Measurements from ENCODE around the gene CELF2.

CELF2 gene

GRCh38 chr10:11206676-11207559 is 189.2 kb downstream of the CELF2 start (continued):
- no peak for TF ChIP-seq YY1 (tag by site-specific recombination; IDR thresholded peaks at IDR 0.05)
- no peak for TF ChIP-seq FEZF1 (tag by site-specific recombination; IDR thresholded peaks at IDR 0.05)
- no peak for TF ChIP-seq ZNF76 (tag by site-specific recombination; IDR thresholded peaks at IDR 0.05; ENCODE audit: borderline replicate concordance, low read depth)
- TF ChIP-seq ZNF404 (tag by site-specific recombination; IDR thresholded peaks at IDR 0.05), result no peak
- no peak for TF ChIP-seq SCRT1 (tag by site-specific recombination; IDR thresholded peaks at IDR 0.05; ENCODE audit: borderline replicate concordance)
- no peak for TF ChIP-seq MYNN (tag by site-specific recombination; IDR thresholded peaks at IDR 0.05; ENCODE audit: borderline replicate concordance)

GRCh38 chr10:11207560-11207844 is 189.8 kb downstream of the CELF2 start:
- TF ChIP-seq ZBTB49 (tag by site-specific recombination; IDR thresholded peaks at IDR 0.05; ENCODE audit: low read depth) (no peak), ZNF133 (tag by site-specific recombination; IDR thresholded peaks at IDR 0.05) (0 out of 2 replicates have a peak, but pooled peaks have one; percentile 41), ZNF704 (tag by site-specific recombination; IDR thresholded peaks at IDR 0.05) (no peak), ZNF747 (tag by site-specific recombination; IDR thresholded peaks at IDR 0.05) (no peak)
- H3K4me1 ChIP-seq (ENCODE audit: control insufficient read depth, insufficient read depth, low read length), result no peaks in the 10 kb centered on the region
- ChIA-PET POLR2A (interaction anchor here (0.6 kb wide), 1 partner anchor 51 kb away, joined by 5 read pairs; no protein-coding TSS in a partner anchor), CTCF (interaction anchor here (0.6 kb wide), 2 partner anchors 82 to 1430 kb away, joined by 3 to 4 read pairs; no protein-coding TSS in a partner anchor)
- no peak overlapping the region for H3K4me3 ChIP-seq (ENCODE audit: low read depth, low read length)
- no peaks in the 10 kb centered on the region for H3K9me3 ChIP-seq (ENCODE audit: control insufficient read depth, insufficient read depth, low read depth, low read length)
- H3K27ac ChIP-seq (ENCODE audit: extremely low read depth, low read depth, low read length), result no peak overlapping the region
- H3K36me3 ChIP-seq (ENCODE audit: control insufficient read depth in 2 of 2, insufficient read depth in 1 of 2, low read length in 2 of 2), result no peaks in the 10 kb centered on the region

GRCh38 chr10:11208243-11208642 is 190.6 kb downstream of the CELF2 start:
- no peak for TF ChIP-seq ZSCAN16 (tag by site-specific recombination; IDR thresholded peaks at IDR 0.05)
- no peak for TF ChIP-seq ZSCAN5A (tag by site-specific recombination; IDR thresholded peaks at IDR 0.05)
- no peak for TF ChIP-seq ZIC2 (tag by site-specific recombination; IDR thresholded peaks at IDR 0.05)
- no peak for TF ChIP-seq HOXA7 (CRISPR knock-in tag; IDR thresholded peaks at IDR 0.05; ENCODE audit: borderline replicate concordance)
- no peak overlapping the region for H3K4me3 ChIP-seq (ENCODE audit: low read depth, low read length)
- POLR2A ChIA-PET, result no interaction called here
- no peaks in the 10 kb centered on the region for H3K36me3 ChIP-seq (ENCODE audit: control insufficient read depth in 2 of 2, insufficient read depth in 1 of 2, low read length in 2 of 2)
- H3K9me3 ChIP-seq (ENCODE audit: control insufficient read depth, insufficient read depth, low read depth, low read length), result no peaks in the 10 kb centered on the region
- CTCF ChIA-PET, result no interaction called here
- H3K4me1 ChIP-seq (ENCODE audit: control insufficient read depth, insufficient read depth, low read length), result no peaks in the 10 kb centered on the region
- H3K27ac ChIP-seq (ENCODE audit: extremely low read depth, low read depth, low read length), result no peak overlapping the region
